Breast epithelium (tissue), 4 donors: ENCODE results near the gene CDK5R1. TPM values are rescaled to one million over a fixed set of nuclear protein-coding genes. Genes with fewer than 3 reads are reported as not detected.

Experiments
- DNase-seq, 2 donors: peaks; one replicate each; pipeline ENCODE4 v3.0.0-alpha.2; 2019; ENCODE audit warnings: low spot score in 2 of 2
- H3K27ac ChIP-seq, 2 donors: fragments of 200-600 bp; sonication (generic) in 1 of 2; one replicate each; pipeline ENCODE4 v1.5.1; 2016 to 2019; ENCODE audit warnings: mild to moderate bottlenecking in 1 of 2
- H3K27me3 ChIP-seq, 2 donors: fragments of 200-600 bp; sonication (generic) in 1 of 2; one replicate each; pipeline versions ENCODE4 v1.5.1 to v1.6.0; 2017 to 2019; ENCODE audit warnings: control low read depth in 1 of 2, mild to moderate bottlenecking in 1 of 2
- H3K36me3 ChIP-seq: fragments of 200-600 bp; one replicate; pipeline ENCODE4 v1.5.1; 2019
- H3K4me1 ChIP-seq, 2 donors: fragments of 200-600 bp; sonication (generic); one replicate each; pipeline ENCODE4 v1.5.1; 2016 to 2019; ENCODE audit warnings: control low read depth in 1 of 2
- H3K4me3 ChIP-seq, 3 donors: fragments of 200-600 bp; sonication (generic); 1 replicate in 2 of 3; 2 replicates in 1 of 3; pipeline ENCODE4 v1.5.1; 2016 to 2019; ENCODE audit warnings: mild to moderate bottlenecking in 3 of 3, moderate library complexity in 2 of 3
- H3K9me3 ChIP-seq, 2 donors: fragments of 200-600 bp; sonication (generic) in 1 of 2; one replicate each; pipeline ENCODE4 v1.5.1; 2016 to 2019; ENCODE audit warnings: control low read depth in 1 of 2
- CTCF ChIP-seq, 3 donors: fragments of 450-650 bp; IDR thresholded peaks; one replicate each; pipeline ENCODE4 v1.5.1; 2016 to 2017; ENCODE audit warnings: antibody characterized with exemption in 3 of 3, mild to moderate bottlenecking in 3 of 3, moderate library complexity in 3 of 3
- POLR2A ChIP-seq: fragments of 450-650 bp; IDR thresholded peaks from one replicate; pipeline ENCODE4 v1.6.1; 2016; ENCODE audit warnings: antibody characterized with exemption, mild to moderate bottlenecking, moderate library complexity
- POLR2AphosphoS5 ChIP-seq, 3 donors: sonication (generic); formaldehyde crosslinking; IDR thresholded peaks; one replicate each; pipeline ENCODE4 v1.6.1; 2017; ENCODE audit warnings: antibody characterized with exemption in 3 of 3
- intact Hi-C: fragments of 100-400 bp; cut with DNase I; formaldehyde crosslinking; loops from one replicate; pipeline ENCODE4 v1.15.1; 2023; ENCODE audit warnings: low total_unique reads
- total RNA-seq, 3 donors: library from RNA; depleted of rRNA; stranded (reverse); fragments of >200 nt; gene quantifications; one replicate each; pipeline ENCODE4 v1.1.0, GENCODE V29; 2016

CDK5R1 gene
- total RNA-seq, 3 donors from 2014 or later, result 0.66 to 0.88 (median 0.80) TPM

- no peak for DNase-seq
- Histone ChIP-seq H3K27me3 (no peaks in the 10 kb centered on the region), H3K4me3 (no peak overlapping the region), H3K27ac (no peak overlapping the region), H3K36me3 (no peaks in the 10 kb centered on the region), H3K9me3 (no peaks in the 10 kb centered on the region), H3K4me1 (no peaks in the 10 kb centered on the region)
- no peak for TF ChIP-seq POLR2AphosphoS5 (IDR thresholded peaks at IDR 0.05)
- TF ChIP-seq POLR2A, result no peak
- TF ChIP-seq CTCF (IDR thresholded peaks at IDR 0.05), result no peak
- intact Hi-C loops, result no loop called here
Measured at GRCh38 chr17:32467949-32468348, 18.8 kb upstream of the CDK5R1 start.

DNA sequence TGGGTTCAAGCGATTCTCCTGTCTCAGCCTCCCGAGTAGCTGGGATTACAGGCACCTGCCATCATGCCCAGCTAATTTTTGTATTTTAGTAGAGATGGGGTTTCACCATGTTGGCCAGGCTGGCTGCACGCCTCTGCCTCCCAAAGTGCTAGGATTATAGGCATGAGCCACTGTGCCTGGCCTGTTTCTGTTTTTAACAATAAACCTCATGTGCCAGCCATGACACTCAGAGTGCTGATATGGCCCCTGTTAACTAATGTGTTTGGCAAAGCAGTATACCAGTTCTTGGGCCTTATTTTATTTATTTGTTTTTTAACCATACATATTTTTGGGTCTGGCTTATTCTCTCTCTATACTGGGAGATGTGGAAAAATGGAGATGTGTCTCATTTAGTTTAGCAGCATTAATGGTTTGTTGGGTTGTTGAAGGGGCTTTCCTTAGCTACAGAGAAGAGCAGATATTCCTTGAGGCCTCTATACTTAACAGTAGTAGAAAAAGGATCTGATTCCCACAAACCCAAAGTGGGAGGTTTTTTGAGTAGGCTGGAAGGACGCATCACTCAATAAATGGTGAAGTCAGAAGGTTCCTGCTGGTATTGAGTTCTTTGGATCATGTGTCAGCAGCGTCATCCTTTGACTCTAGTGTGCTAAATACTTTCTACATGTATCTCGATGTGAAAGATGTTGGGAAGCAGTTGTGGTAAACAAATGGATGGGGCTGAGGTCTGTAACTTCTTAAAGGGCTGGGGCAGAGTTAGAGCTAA lies 16.2 kb upstream of the CDK5R1 start:
- Histone ChIP-seq H3K27ac (no peak overlapping the region), H3K27me3 (no peaks in the 10 kb centered on the region), H3K4me1 (no peaks in the 10 kb centered on the region), H3K9me3 (no peaks in the 10 kb centered on the region), H3K4me3 (no peak overlapping the region), H3K36me3 (no peaks in the 10 kb centered on the region)
- no peak for DNase-seq
- no peak for TF ChIP-seq CTCF (IDR thresholded peaks at IDR 0.05)
- TF ChIP-seq POLR2AphosphoS5 (IDR thresholded peaks at IDR 0.05), result no peak
- TF ChIP-seq POLR2A, result no peak
- intact Hi-C loops, result no loop called here

- Histone ChIP-seq H3K27me3 (no peaks in the 10 kb centered on the region), H3K4me3 (no peak overlapping the region), H3K36me3 (peaks cover 4% of the 10 kb centered on the region), H3K4me1 (no peaks in the 10 kb centered on the region), H3K27ac (no peak overlapping the region), H3K9me3 (no peaks in the 10 kb centered on the region)
- intact Hi-C loops, result no loop called here
- TF ChIP-seq CTCF (IDR thresholded peaks at IDR 0.05), result no peak
- no peak for DNase-seq
Measured at GRCh38 chr17:32471652-32472051, 15.1 kb upstream of the CDK5R1 start.

DNA sequence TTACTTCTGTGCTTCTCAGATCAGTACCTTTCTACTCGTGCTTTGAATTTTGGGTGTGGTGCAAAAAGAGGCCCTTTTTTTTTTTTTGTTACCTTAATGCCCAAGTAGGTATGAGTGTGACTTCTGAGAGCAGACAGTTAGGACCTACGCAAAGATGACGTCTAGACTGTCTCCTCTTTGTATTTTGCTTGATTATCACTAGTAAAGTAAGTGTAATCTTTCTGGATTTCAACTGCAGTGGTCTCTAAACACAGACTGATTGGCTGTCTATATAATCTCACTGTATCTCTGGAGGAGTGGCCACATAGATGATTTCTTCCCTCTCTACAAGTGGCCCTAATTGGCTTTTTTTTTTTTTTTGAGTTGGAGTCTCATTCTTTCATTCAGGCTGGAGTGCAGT lies 11.5 kb upstream of the CDK5R1 start:
- no peaks in the 10 kb centered on the region for H3K9me3 ChIP-seq
- intact Hi-C loops, result no loop called here
- H3K4me3 ChIP-seq, result no peak overlapping the region
- no peak overlapping the region for H3K27ac ChIP-seq
- no peaks in the 10 kb centered on the region for H3K27me3 ChIP-seq
- H3K4me1 ChIP-seq, result no peaks in the 10 kb centered on the region
- peaks cover 13% of the 10 kb centered on the region for H3K36me3 ChIP-seq
- TF ChIP-seq CTCF (IDR thresholded peaks at IDR 0.05), result no peak
- no peak for TF ChIP-seq POLR2AphosphoS5 (IDR thresholded peaks at IDR 0.05)
- no peak for TF ChIP-seq POLR2A
- DNase-seq, result no peak

GRCh38 chr17:32477220-32477619 lies 9.6 kb upstream of the CDK5R1 start:
- Histone ChIP-seq H3K4me1 (no peaks in the 10 kb centered on the region), H3K27me3 (no peaks in the 10 kb centered on the region), H3K4me3 (no peak overlapping the region), H3K27ac (no peak overlapping the region), H3K9me3 (no peaks in the 10 kb centered on the region), H3K36me3 (peaks cover 16% of the 10 kb centered on the region)
- TF ChIP-seq CTCF (IDR thresholded peaks at IDR 0.05) (no peak), POLR2AphosphoS5 (IDR thresholded peaks at IDR 0.05) (no peak), POLR2A (no peak)
- no peak for DNase-seq
- intact Hi-C loops, result no loop called here
